Thyroid gland (tissue), 4 donors: ENCODE measurements around the gene SMARCA5. TPM values are rescaled to one million over a fixed set of nuclear protein-coding genes. Genes with fewer than 3 reads are reported as not detected.

ENCODE experiments used
- DNase-seq, 2 donors: peaks; one replicate each; pipeline ENCODE4 v3.0.0-alpha.2; 2019
- H3K27ac ChIP-seq, 3 donors: fragments of 200-600 bp; sonication (generic); 1 replicate in 2 of 3; 2 replicates in 1 of 3; pipeline ENCODE4 v1.5.1; 2016 to 2019; ENCODE audit warnings: mild to moderate bottlenecking in 1 of 3, moderate library complexity in 1 of 3
- H3K27me3 ChIP-seq: fragments of 200-600 bp; sonication (generic); one replicate; pipeline ENCODE4 v1.5.1; 2019
- H3K36me3 ChIP-seq, 2 donors: fragments of 200-600 bp; sonication (generic); one replicate each; pipeline ENCODE4 v1.5.1; 2016 to 2019
- H3K4me1 ChIP-seq, 2 donors: fragments of 200-600 bp; sonication (generic); one replicate each; pipeline ENCODE4 v1.5.1; 2017 to 2019
- H3K4me3 ChIP-seq, 3 donors: fragments of 200-600 bp; sonication (generic); replicated peaks in 1 of 3; 1 replicate in 2 of 3; 2 replicates in 1 of 3; pipeline ENCODE4 v1.5.1; 2016; ENCODE audit warnings: mild to moderate bottlenecking in 1 of 3
- H3K9me3 ChIP-seq: fragments of 200-600 bp; sonication (generic); one replicate; pipeline ENCODE4 v1.5.1; 2017
- POLR2A ChIP-seq, 2 donors: fragments of 450-650 bp; IDR thresholded peaks; one replicate each; pipeline ENCODE4 v1.6.1; 2017; ENCODE audit warnings: antibody characterized with exemption in 2 of 2, mild to moderate bottlenecking in 2 of 2, moderate library complexity in 1 of 2
- WGBS, 2 donors: methylation state at CpG; one replicate each; pipeline ENCODE4 v1.1.5; 2017; 5-methylcytosine and 5-hydroxymethylcytosine counted together
- intact Hi-C: fragments of 100-400 bp; cut with DNase I; formaldehyde crosslinking; loops from one replicate; pipeline ENCODE4 v1.15.1; 2023
- total RNA-seq, 4 donors: library from RNA; depleted of rRNA; stranded (reverse); fragments of >200 nt; gene quantifications; one replicate each; pipeline ENCODE4 v1.2.3, GENCODE V29; 2016
- TF ChIP-seq, protein P1 (sequence below), 6 experiments: fragments of 200-600 bp in 3 of 6; fragments of 450-650 bp in 3 of 6; sonication (generic) in 3 of 6; IDR thresholded peaks; one replicate each; pipeline ENCODE4 v1.5.1; 2016 to 2019; ENCODE audit warnings: antibody characterized with exemption in 6 of 6, mild to moderate bottlenecking in 2 of 6, inconsistent platforms in 1 of 6, moderate library complexity in 1 of 6

SMARCA5 gene
- total RNA-seq, 4 donors from 2014 or later = 46.7 to 89.9 (median 60.4) TPM

DNA sequence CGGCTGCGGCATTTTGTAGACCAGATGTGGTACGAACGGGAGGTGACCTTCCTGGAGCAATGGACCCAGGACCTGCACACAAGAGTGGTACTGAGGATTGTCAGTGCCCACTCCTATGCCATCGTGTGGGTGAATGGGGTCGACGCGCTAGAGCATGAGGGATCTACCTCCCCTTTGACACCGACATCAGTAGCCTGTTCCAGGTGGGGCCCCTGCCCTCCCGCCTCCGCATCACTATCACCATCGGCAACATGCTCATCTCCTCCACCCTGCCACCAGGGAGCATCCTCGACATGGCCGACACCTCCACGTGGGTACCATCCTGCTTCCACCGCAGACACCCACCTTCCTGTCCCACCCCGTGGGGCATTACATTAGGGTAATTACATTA is 46.2 kb downstream of the SMARCA5 start:
- H3K36me3 ChIP-seq = no peaks in the 10 kb centered on the region
- H3K27ac ChIP-seq = no peak overlapping the region
- 70 to 75% methylated on average over 13 to 17 of the region's 17 CpGs for WGBS, 2 donors
- no peak for TF ChIP-seq POLR2A (IDR thresholded peaks at IDR 0.05)
- TF ChIP-seq, protein P1, sequence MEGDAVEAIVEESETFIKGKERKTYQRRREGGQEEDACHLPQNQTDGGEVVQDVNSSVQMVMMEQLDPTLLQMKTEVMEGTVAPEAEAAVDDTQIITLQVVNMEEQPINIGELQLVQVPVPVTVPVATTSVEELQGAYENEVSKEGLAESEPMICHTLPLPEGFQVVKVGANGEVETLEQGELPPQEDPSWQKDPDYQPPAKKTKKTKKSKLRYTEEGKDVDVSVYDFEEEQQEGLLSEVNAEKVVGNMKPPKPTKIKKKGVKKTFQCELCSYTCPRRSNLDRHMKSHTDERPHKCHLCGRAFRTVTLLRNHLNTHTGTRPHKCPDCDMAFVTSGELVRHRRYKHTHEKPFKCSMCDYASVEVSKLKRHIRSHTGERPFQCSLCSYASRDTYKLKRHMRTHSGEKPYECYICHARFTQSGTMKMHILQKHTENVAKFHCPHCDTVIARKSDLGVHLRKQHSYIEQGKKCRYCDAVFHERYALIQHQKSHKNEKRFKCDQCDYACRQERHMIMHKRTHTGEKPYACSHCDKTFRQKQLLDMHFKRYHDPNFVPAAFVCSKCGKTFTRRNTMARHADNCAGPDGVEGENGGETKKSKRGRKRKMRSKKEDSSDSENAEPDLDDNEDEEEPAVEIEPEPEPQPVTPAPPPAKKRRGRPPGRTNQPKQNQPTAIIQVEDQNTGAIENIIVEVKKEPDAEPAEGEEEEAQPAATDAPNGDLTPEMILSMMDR (IDR thresholded peaks at IDR 0.05) = no peak
- H3K4me3 ChIP-seq = peak overlapping the region in 2 of 3 donors; percentile 18 to 47
- H3K4me1 ChIP-seq = peaks cover 0 to 4% of the 10 kb centered on the region in 2 donors
- H3K27me3 ChIP-seq = no peaks in the 10 kb centered on the region
- intact Hi-C loops = no loop called here
- DNase-seq = no peak
- H3K9me3 ChIP-seq = no peaks in the 10 kb centered on the region

DNA sequence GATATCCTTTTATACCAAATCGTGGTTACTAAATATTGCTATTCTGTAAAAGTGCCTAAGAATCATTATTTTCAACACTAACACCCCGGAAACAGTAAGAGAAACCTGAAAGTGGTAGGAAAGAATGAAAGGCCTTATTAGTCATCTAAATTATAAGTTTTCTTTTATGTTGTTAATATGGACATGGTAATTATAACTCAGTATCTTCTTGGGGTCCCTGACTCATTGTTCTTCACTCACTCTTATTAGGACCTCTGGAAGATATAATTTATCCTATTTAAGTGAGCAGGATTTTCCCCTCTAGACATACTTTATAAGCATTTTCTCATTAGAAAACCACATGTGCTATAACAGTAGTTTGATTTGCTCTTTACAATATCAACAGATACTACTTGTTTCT is 51.0 kb downstream of the SMARCA5 start:
- H3K9me3 ChIP-seq = no peaks in the 10 kb centered on the region
- no peaks in the 10 kb centered on the region for H3K36me3 ChIP-seq
- intact Hi-C loops = no loop called here
- TF ChIP-seq, protein P1 (IDR thresholded peaks at IDR 0.05) = no peak
- TF ChIP-seq POLR2A (IDR thresholded peaks at IDR 0.05) = no peak
- no peak overlapping the region for H3K27ac ChIP-seq
- no peak overlapping the region for H3K4me3 ChIP-seq
- H3K4me1 ChIP-seq = peaks cover 0 to 4% of the 10 kb centered on the region in 2 donors
- DNase-seq = no peak
- 92 to 95% methylated on average over 2 of the region's 2 CpGs for WGBS, 2 donors
- no peaks in the 10 kb centered on the region for H3K27me3 ChIP-seq

DNA sequence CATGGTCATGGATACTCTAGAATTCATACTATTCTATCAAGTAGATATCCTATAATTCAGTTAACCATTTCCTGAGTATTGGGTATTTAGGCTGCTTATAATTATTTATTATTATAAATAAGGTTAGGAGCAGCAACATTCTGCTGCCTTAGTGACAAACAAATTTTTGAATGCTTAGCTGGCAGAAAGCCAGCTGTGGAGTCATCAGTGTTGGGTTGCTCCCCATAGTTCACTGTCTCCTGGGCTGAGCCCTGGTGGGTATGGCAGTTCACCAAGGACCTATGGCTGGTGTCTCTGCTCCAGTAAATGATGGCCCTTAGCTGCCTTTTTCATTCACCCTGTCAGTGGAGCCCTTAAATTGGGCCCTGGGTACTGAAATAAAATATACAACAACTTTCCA is 61.8 kb downstream of the SMARCA5 start:
- Histone ChIP-seq H3K4me3 (no peak overlapping the region), H3K36me3 (no peaks in the 10 kb centered on the region), H3K4me1 (no peaks in the 10 kb centered on the region), H3K27ac (no peak overlapping the region), H3K9me3 (no peaks in the 10 kb centered on the region), H3K27me3 (no peaks in the 10 kb centered on the region)
- DNase-seq = no peak
- TF ChIP-seq, protein P1 (IDR thresholded peaks at IDR 0.05) = no peak
- TF ChIP-seq POLR2A (IDR thresholded peaks at IDR 0.05) = no peak
- intact Hi-C loops = no loop called here

DNA sequence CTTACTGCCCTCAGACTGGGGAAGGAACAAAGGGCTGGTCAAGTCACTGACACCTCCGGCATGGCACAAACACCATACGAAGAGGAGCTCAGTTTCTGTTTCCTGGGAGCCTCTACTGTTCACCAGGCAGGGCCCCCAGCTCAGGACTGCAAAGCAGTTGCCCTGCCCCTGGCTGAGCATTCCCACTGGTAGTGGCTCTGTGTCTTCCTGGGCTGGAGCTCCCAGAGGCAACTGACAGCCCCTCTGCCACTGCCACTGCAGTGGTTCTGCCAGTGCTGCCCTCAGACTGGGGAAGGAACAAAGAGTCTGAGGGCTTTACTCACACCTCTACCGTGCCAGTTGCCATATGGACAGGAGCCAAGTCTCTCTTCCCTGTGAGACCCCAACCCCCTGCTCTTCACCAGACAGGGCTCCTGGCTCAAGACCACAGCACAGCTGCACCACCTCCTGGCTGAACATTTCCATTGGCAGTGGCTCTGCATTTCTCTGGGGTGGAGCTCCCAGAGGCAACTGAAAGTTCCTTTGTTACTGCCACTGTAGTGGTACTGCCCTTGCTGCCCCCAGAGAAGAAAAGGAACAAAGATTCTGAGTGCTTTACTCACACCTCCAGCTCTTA is 67.9 kb downstream of the SMARCA5 start:
- Histone ChIP-seq H3K4me1 (no peaks in the 10 kb centered on the region), H3K27ac (no peak overlapping the region), H3K27me3 (no peaks in the 10 kb centered on the region), H3K9me3 (no peaks in the 10 kb centered on the region), H3K36me3 (no peaks in the 10 kb centered on the region), H3K4me3 (no peak overlapping the region)
- TF ChIP-seq POLR2A (IDR thresholded peaks at IDR 0.05) = no peak
- TF ChIP-seq, protein P1 (IDR thresholded peaks at IDR 0.05) = no peak
- intact Hi-C loops = no loop called here
- 61 to 78% methylated on average over 3 of the region's 3 CpGs for WGBS, 2 donors
- DNase-seq = no peak

DNA sequence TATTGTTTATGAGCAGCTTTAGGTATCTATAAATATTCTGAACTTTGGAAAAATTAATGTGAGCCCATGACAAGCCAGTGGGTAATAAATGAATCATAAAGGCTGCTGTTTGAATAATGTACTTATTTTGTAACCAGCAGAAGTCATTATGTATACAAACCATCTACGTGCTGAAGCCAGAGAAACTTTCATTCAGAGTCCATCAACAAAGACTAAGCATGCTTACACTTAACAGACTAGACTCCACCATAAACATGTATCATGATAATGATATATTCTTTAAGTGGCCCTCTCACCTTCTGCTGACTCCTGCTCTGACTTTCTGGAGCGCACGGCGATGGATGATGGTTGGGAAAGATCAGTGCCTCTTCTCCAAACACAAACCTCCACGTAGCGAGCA is 72.0 kb downstream of the SMARCA5 start:
- no peaks in the 10 kb centered on the region for H3K27me3 ChIP-seq
- no peak for DNase-seq
- H3K4me1 ChIP-seq = no peaks in the 10 kb centered on the region
- no peak overlapping the region for H3K4me3 ChIP-seq
- no peaks in the 10 kb centered on the region for H3K36me3 ChIP-seq
- intact Hi-C loops = no loop called here
- H3K27ac ChIP-seq = no peak overlapping the region
- WGBS, 2 donors = 92% methylated on average over 6 of the region's 6 CpGs
- TF ChIP-seq, protein P1 (IDR thresholded peaks at IDR 0.05) = no peak
- H3K9me3 ChIP-seq = no peaks in the 10 kb centered on the region
